ENCODE measurements around the gene IRAG1.

The IRAG1 gene

GRCh38 chr11:10719616-10720015 lies 26.1 kb upstream of the IRAG1 start:
- H3K4me3 Mint-ChIP-seq, result no peak overlapping the region
- peaks cover 27% of the 10 kb centered on the region for H3K27me3 Mint-ChIP-seq
- H3K4me1 Mint-ChIP-seq, result no peaks in the 10 kb centered on the region
- no peak for ATAC-seq
- no peaks in the 10 kb centered on the region for H3K36me3 Mint-ChIP-seq
- no peak overlapping the region for H3K27ac Mint-ChIP-seq
- H3K9me3 Mint-ChIP-seq, result no peaks in the 10 kb centered on the region

- Mint-ChIP-seq H3K36me3 (no peaks in the 10 kb centered on the region), H3K4me1 (no peaks in the 10 kb centered on the region), H3K9me3 (no peaks in the 10 kb centered on the region), H3K27me3 (peaks cover 27% of the 10 kb centered on the region), H3K27ac (no peak overlapping the region), H3K4me3 (no peak overlapping the region)
- no peak for ATAC-seq
Measured at GRCh38 chr11:10716543-10717259, 23.1 kb upstream of the IRAG1 start.

GRCh38 chr11:10716122-10716521 lies 22.6 kb upstream of the IRAG1 start:
- H3K27ac Mint-ChIP-seq, result no peak overlapping the region
- H3K27me3 Mint-ChIP-seq, result peaks cover 27% of the 10 kb centered on the region
- H3K4me1 Mint-ChIP-seq, result no peaks in the 10 kb centered on the region
- no peaks in the 10 kb centered on the region for H3K9me3 Mint-ChIP-seq
- no peak overlapping the region for H3K4me3 Mint-ChIP-seq
- no peaks in the 10 kb centered on the region for H3K36me3 Mint-ChIP-seq
- no peak for ATAC-seq

- H3K9me3 Mint-ChIP-seq, result no peaks in the 10 kb centered on the region
- H3K4me3 Mint-ChIP-seq, result no peak overlapping the region
- H3K27me3 Mint-ChIP-seq, result peaks cover 27% of the 10 kb centered on the region
- no peak overlapping the region for H3K27ac Mint-ChIP-seq
- no peaks in the 10 kb centered on the region for H3K36me3 Mint-ChIP-seq
- H3K4me1 Mint-ChIP-seq, result no peaks in the 10 kb centered on the region
- no peak for ATAC-seq
Measured at GRCh38 chr11:10715571-10715970, 22.0 kb upstream of the IRAG1 start.

- Mint-ChIP-seq H3K27me3 (no peaks in the 10 kb centered on the region), H3K4me3 (no peak overlapping the region), H3K9me3 (no peaks in the 10 kb centered on the region), H3K27ac (no peak overlapping the region), H3K4me1 (no peaks in the 10 kb centered on the region), H3K36me3 (no peaks in the 10 kb centered on the region)
- no peak for ATAC-seq
Measured at GRCh38 chr11:10709299-10710086, 15.9 kb upstream of the IRAG1 start.

GRCh38 chr11:10708131-10708530 lies 14.6 kb upstream of the IRAG1 start:
- no peak for ATAC-seq
- H3K4me3 Mint-ChIP-seq, result no peak overlapping the region
- no peaks in the 10 kb centered on the region for H3K9me3 Mint-ChIP-seq
- no peaks in the 10 kb centered on the region for H3K4me1 Mint-ChIP-seq
- no peak overlapping the region for H3K27ac Mint-ChIP-seq
- H3K36me3 Mint-ChIP-seq, result no peaks in the 10 kb centered on the region
- H3K27me3 Mint-ChIP-seq, result no peaks in the 10 kb centered on the region

GRCh38 chr11:10701982-10702381 lies 8.4 kb upstream of the IRAG1 start:
- Mint-ChIP-seq H3K36me3 (peaks cover 9% of the 10 kb centered on the region), H3K4me1 (no peaks in the 10 kb centered on the region), H3K27ac (no peak overlapping the region), H3K27me3 (no peaks in the 10 kb centered on the region), H3K4me3 (no peak overlapping the region), H3K9me3 (no peaks in the 10 kb centered on the region)
- ATAC-seq, result no peak

- H3K27me3 Mint-ChIP-seq, result no peaks in the 10 kb centered on the region
Measured at GRCh38 chr11:10699072-10699471, 5.5 kb upstream of the IRAG1 start.

GRCh38 chr11:10697323-10697620 lies 3.7 kb upstream of the IRAG1 start:
- Mint-ChIP-seq H3K27me3 (no peaks in the 10 kb centered on the region), H3K4me1 (no peaks in the 10 kb centered on the region), H3K4me3 (no peak overlapping the region), H3K9me3 (no peaks in the 10 kb centered on the region), H3K36me3 (peaks cover 9% of the 10 kb centered on the region), H3K27ac (no peak overlapping the region)
- ATAC-seq, result no peak

More at GRCh38 chr11:10699072-10699471, 5.5 kb upstream of the IRAG1 start:
- Mint-ChIP-seq H3K9me3 (no peaks in the 10 kb centered on the region), H3K4me3 (no peak overlapping the region), H3K36me3 (peaks cover 9% of the 10 kb centered on the region), H3K27ac (no peak overlapping the region), H3K4me1 (no peaks in the 10 kb centered on the region)
- ATAC-seq, result no peak

- H3K4me3 Mint-ChIP-seq, result no peak overlapping the region
- no peaks in the 10 kb centered on the region for H3K9me3 Mint-ChIP-seq
- no peaks in the 10 kb centered on the region for H3K4me1 Mint-ChIP-seq
Measured at GRCh38 chr11:10696468-10697322, 3.1 kb upstream of the IRAG1 start.

GRCh38 chr11:10695833-10696232 lies 2.3 kb upstream of the IRAG1 start:
- Mint-ChIP-seq H3K36me3 (peaks cover 9% of the 10 kb centered on the region), H3K9me3 (no peaks in the 10 kb centered on the region), H3K27me3 (peaks cover 5% of the 10 kb centered on the region), H3K27ac (no peak overlapping the region), H3K4me1 (no peaks in the 10 kb centered on the region), H3K4me3 (no peak overlapping the region)
- ATAC-seq, result no peak

More at GRCh38 chr11:10696468-10697322, 3.1 kb upstream of the IRAG1 start:
- H3K27me3 Mint-ChIP-seq, result no peaks in the 10 kb centered on the region
- H3K36me3 Mint-ChIP-seq, result peaks cover 9% of the 10 kb centered on the region
- ATAC-seq, result no peak
- H3K27ac Mint-ChIP-seq, result no peak overlapping the region

- ATAC-seq, result no peak
- H3K4me3 Mint-ChIP-seq, result no peak overlapping the region
- peaks cover 10% of the 10 kb centered on the region for H3K27me3 Mint-ChIP-seq
- no peaks in the 10 kb centered on the region for H3K9me3 Mint-ChIP-seq
- H3K4me1 Mint-ChIP-seq, result no peaks in the 10 kb centered on the region
- H3K27ac Mint-ChIP-seq, result no peak overlapping the region
- H3K36me3 Mint-ChIP-seq, result peaks cover 9% of the 10 kb centered on the region
Measured at GRCh38 chr11:10694486-10695239, 1.1 kb upstream of the IRAG1 start.

- peak; percentile 24 for ATAC-seq
- Mint-ChIP-seq H3K9me3 (no peaks in the 10 kb centered on the region), H3K4me3 (no peak overlapping the region), H3K4me1 (peaks cover 10% of the 10 kb centered on the region), H3K27ac (no peak overlapping the region), H3K36me3 (no peaks in the 10 kb centered on the region), H3K27me3 (peaks cover 10% of the 10 kb centered on the region)
Measured at GRCh38 chr11:10692531-10693115, 932 bp downstream of the IRAG1 start.

- no peaks in the 10 kb centered on the region for H3K9me3 Mint-ChIP-seq
- no peak overlapping the region for H3K27ac Mint-ChIP-seq
- peaks cover 24% of the 10 kb centered on the region for H3K4me1 Mint-ChIP-seq
- no peak overlapping the region for H3K4me3 Mint-ChIP-seq
- ATAC-seq, result peak; percentile 51
- H3K27me3 Mint-ChIP-seq, result peaks cover 10% of the 10 kb centered on the region
- no peaks in the 10 kb centered on the region for H3K36me3 Mint-ChIP-seq
Measured at GRCh38 chr11:10688401-10688800, 5.2 kb downstream of the IRAG1 start.
